Keratinocyte (primary cell): ENCODE measurements around the gene DMGDH. TPM values are rescaled to one million over a fixed set of nuclear protein-coding genes. Genes with fewer than 3 reads are reported as not detected.

ENCODE experiments used
- DNase-seq: peaks from one replicate; pipeline ENCODE4 v3.0.0-alpha.2; 2011; ENCODE audit warnings: low read depth, missing footprints, low spot score
- FAIRE-seq: peaks from 2 replicates; lab custom pipeline; 2011; peaks lifted over from hg19 to GRCh38; lab: Jason Lieb, UNC
- H2AFZ ChIP-seq: 2 replicates; pipeline ENCODE4 v1.6.0; 2012; ENCODE audit warnings: low read length, control low read depth, inconsistent platforms; ENCODE audit not compliant: control insufficient read depth
- H3K27ac ChIP-seq: 2 replicates; pipeline ENCODE4 v1.5.1; 2011; ENCODE audit warnings: low read length; ENCODE audit not compliant: control insufficient read depth, insufficient read depth
- H3K27me3 ChIP-seq: 3 replicates; pipeline ENCODE4 v1.6.0; 2011; ENCODE audit warnings: low read length; ENCODE audit not compliant: control insufficient read depth, insufficient read depth; ENCODE audit errors: extremely low read depth
- H3K36me3 ChIP-seq, 2 experiments: 2 replicates in 1 of 2; 3 replicates in 1 of 2; pipeline ENCODE4 v1.5.1; 2011; ENCODE audit warnings: low read length in 2 of 2, mild to moderate bottlenecking in 1 of 2; ENCODE audit not compliant: control insufficient read depth in 2 of 2, insufficient read depth in 2 of 2; ENCODE audit errors: extremely low read depth in 1 of 2
- H3K4me1 ChIP-seq: 3 replicates; pipeline ENCODE4 v1.5.1; 2011; ENCODE audit warnings: low read length; ENCODE audit not compliant: control insufficient read depth, insufficient read depth; ENCODE audit errors: extremely low read depth
- H3K4me2 ChIP-seq: 3 replicates; pipeline ENCODE4 v1.6.0; 2011; ENCODE audit warnings: low read depth, low read length; ENCODE audit not compliant: control insufficient read depth, insufficient read depth; ENCODE audit errors: extremely low read depth
- H3K4me3 ChIP-seq, 3 experiments: fragments of 200-600 bp in 1 of 3; sonication (generic) in 1 of 3; 2 replicates in 2 of 3; 3 replicates in 1 of 3; pipeline ENCODE4 v1.5.1; 2011 to 2016; ENCODE audit warnings: low read length in 3 of 3, mild to moderate bottlenecking in 3 of 3, control low read depth in 2 of 3, inconsistent platforms in 1 of 3, low read depth in 1 of 3, mixed read lengths in 1 of 3, mixed run types in 1 of 3, moderate library complexity in 1 of 3; ENCODE audit not compliant: control insufficient read depth in 2 of 3, insufficient read depth in 2 of 3; ENCODE audit errors: extremely low read depth in 1 of 3
- H3K79me2 ChIP-seq: 2 replicates; pipeline ENCODE4 v1.6.0; 2012; ENCODE audit warnings: low read length; ENCODE audit not compliant: control insufficient read depth, insufficient read depth
- H3K9ac ChIP-seq: 3 replicates; pipeline ENCODE4 v1.6.0; 2011; ENCODE audit warnings: low read length; ENCODE audit not compliant: control insufficient read depth, insufficient read depth; ENCODE audit errors: extremely low read depth
- H3K9me1 ChIP-seq: 3 replicates; pipeline ENCODE4 v1.6.0; 2011; ENCODE audit warnings: low read length; ENCODE audit not compliant: control insufficient read depth, insufficient read depth; ENCODE audit errors: extremely low read depth
- H3K9me3 ChIP-seq: 2 replicates; pipeline ENCODE4 v1.5.1; 2012; ENCODE audit warnings: low read depth, low read length; ENCODE audit not compliant: control insufficient read depth
- H4K20me1 ChIP-seq: 3 replicates; pipeline ENCODE4 v1.6.0; 2011; ENCODE audit warnings: low read length; ENCODE audit not compliant: control insufficient read depth, insufficient read depth; ENCODE audit errors: extremely low read depth
- EZH2 ChIP-seq: IDR thresholded peaks from one replicate; pipeline ENCODE4 v1.6.1; 2012; ENCODE audit warnings: inconsistent platforms, mild to moderate bottlenecking, low read length, moderate library complexity
- dilution Hi-C: fragments of 300-500 bp; cut with MboI; formaldehyde crosslinking; loops from one replicate; pipeline ENCODE4 v1.7.0; 2020; ENCODE audit warnings: low sequenced_read_pairs; ENCODE audit not compliant: extremely low pct_ligation_motif_present
- polyA plus RNA-seq, 5 experiments: library from polyadenylated mRNA; depleted of rRNA in 3 of 5; stranded (reverse) in 3 of 5; stranded (forward) in 1 of 5; unstranded in 1 of 5; fragments of >200 nt; gene quantifications; 1 replicate in 1 of 5; 2 replicates in 3 of 5; 3 replicates in 1 of 5; pipeline versions ENCODE4 v1.2.1 to v1.2.3, GENCODE V29; 2011 to 2012; ENCODE audit warnings: missing spikeins in 2 of 5, low read depth in 1 of 5, low replicate concordance in 1 of 5
- TF ChIP-seq, protein P1 (sequence below), 3 experiments: IDR thresholded peaks in 1 of 3; conservative IDR thresholded peaks in 1 of 3; optimal IDR thresholded peaks in 1 of 3; 2 replicates in 2 of 3; 3 replicates in 1 of 3; pipeline versions ENCODE3 to v1.5.1; 2011; ENCODE audit warnings: low read length in 3 of 3, mild to moderate bottlenecking in 3 of 3, moderate library complexity in 2 of 3, control low read depth in 1 of 3, inconsistent platforms in 1 of 3; ENCODE audit not compliant: insufficient read depth in 2 of 3; ENCODE audit errors: extremely low read depth in 1 of 3

The DMGDH gene
- polyA plus RNA-seq, 1 donor (not counting 4 experiments of a cell fraction or from before 2014, with no cell fraction given): 0.20 TPM

- no peak for DNase-seq
- no peaks in the 10 kb centered on the region for H3K9me3 ChIP-seq
- H3K9ac ChIP-seq: no peak overlapping the region
- no peaks in the 10 kb centered on the region for H4K20me1 ChIP-seq
- dilution Hi-C loops: no loop called here
- no peak overlapping the region for H3K4me3 ChIP-seq
- TF ChIP-seq EZH2: no peak
- TF ChIP-seq, protein P1, sequence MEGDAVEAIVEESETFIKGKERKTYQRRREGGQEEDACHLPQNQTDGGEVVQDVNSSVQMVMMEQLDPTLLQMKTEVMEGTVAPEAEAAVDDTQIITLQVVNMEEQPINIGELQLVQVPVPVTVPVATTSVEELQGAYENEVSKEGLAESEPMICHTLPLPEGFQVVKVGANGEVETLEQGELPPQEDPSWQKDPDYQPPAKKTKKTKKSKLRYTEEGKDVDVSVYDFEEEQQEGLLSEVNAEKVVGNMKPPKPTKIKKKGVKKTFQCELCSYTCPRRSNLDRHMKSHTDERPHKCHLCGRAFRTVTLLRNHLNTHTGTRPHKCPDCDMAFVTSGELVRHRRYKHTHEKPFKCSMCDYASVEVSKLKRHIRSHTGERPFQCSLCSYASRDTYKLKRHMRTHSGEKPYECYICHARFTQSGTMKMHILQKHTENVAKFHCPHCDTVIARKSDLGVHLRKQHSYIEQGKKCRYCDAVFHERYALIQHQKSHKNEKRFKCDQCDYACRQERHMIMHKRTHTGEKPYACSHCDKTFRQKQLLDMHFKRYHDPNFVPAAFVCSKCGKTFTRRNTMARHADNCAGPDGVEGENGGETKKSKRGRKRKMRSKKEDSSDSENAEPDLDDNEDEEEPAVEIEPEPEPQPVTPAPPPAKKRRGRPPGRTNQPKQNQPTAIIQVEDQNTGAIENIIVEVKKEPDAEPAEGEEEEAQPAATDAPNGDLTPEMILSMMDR (optimal IDR thresholded peaks at IDR 0.05 in 1 of 3, IDR thresholded peaks at IDR 0.05 in 1 of 3, conservative IDR thresholded peaks at IDR 0.05 in 1 of 3; ENCODE audit: extremely low read depth in 1 of 3, insufficient read depth in 2 of 3, low read length in 3 of 3): no peak
- no peaks in the 10 kb centered on the region for H3K27me3 ChIP-seq
- H3K36me3 ChIP-seq: no peaks in the 10 kb centered on the region
- no peak overlapping the region for H2AFZ ChIP-seq
- H3K4me1 ChIP-seq: no peaks in the 10 kb centered on the region
- H3K27ac ChIP-seq: no peak overlapping the region
- H3K9me1 ChIP-seq: no peaks in the 10 kb centered on the region
- H3K4me2 ChIP-seq: no peak overlapping the region
- no peaks in the 10 kb centered on the region for H3K79me2 ChIP-seq
- FAIRE-seq: no peak
Measured at GRCh38 chr5:79048437-79048836, 21.0 kb downstream of the DMGDH start.

GRCh38 chr5:79047199-79047598 lies 22.3 kb downstream of the DMGDH start:
- Histone ChIP-seq H3K9ac (no peak overlapping the region), H3K4me2 (no peak overlapping the region), H3K79me2 (no peaks in the 10 kb centered on the region), H4K20me1 (no peaks in the 10 kb centered on the region), H3K9me3 (no peaks in the 10 kb centered on the region), H2AFZ (no peak overlapping the region), H3K9me1 (no peaks in the 10 kb centered on the region), H3K4me3 (no peak overlapping the region), H3K36me3 (no peaks in the 10 kb centered on the region), H3K27me3 (no peaks in the 10 kb centered on the region), H3K27ac (no peak overlapping the region), H3K4me1 (no peaks in the 10 kb centered on the region)
- dilution Hi-C loops: no loop called here
- FAIRE-seq: no peak
- TF ChIP-seq EZH2: no peak
- TF ChIP-seq, protein P1 (optimal IDR thresholded peaks at IDR 0.05 in 1 of 3, IDR thresholded peaks at IDR 0.05 in 1 of 3, conservative IDR thresholded peaks at IDR 0.05 in 1 of 3; ENCODE audit: extremely low read depth in 1 of 3, insufficient read depth in 2 of 3, low read length in 3 of 3): no peak
- no peak for DNase-seq
